K562 (cell line): ENCODE results near the gene CEACAM21. TPM values are rescaled to one million over a fixed set of nuclear protein-coding genes. Genes with fewer than 3 reads are reported as not detected.

ENCODE experiments used
- CEBPG ChIP-seq, 3 experiments: fragments of 200-800 bp in 1 of 3; sonication (Bioruptor generic) in 1 of 3; sonication (generic) in 1 of 3; formaldehyde crosslinking in 1 of 3; IDR thresholded peaks in 2 of 3; conservative IDR thresholded peaks in 1 of 3; 2 replicates each; pipeline versions ENCODE4 v1.6.1 to v1.8.0; 2016 to 2022; ENCODE audit warnings: missing compliant biosample characterization in 2 of 3, missing genetic modification characterization in 2 of 3, mild to moderate bottlenecking in 1 of 3, missing genetic modification reagents in 1 of 3
- CHD7 ChIP-seq: fragments of 200-600 bp; sonication (generic); IDR thresholded peaks from one replicate; pipeline ENCODE4 v1.6.1; 2012; ENCODE audit warnings: mild to moderate bottlenecking, low read depth, low read length, inconsistent platforms
- PCBP2 ChIP-seq: fragments of 200-400 bp; formaldehyde crosslinking; IDR thresholded peaks from 2 replicates; pipeline ENCODE4 v1.6.1; 2018; ENCODE audit warnings: low read length, low read depth, mild to moderate bottlenecking, moderate library complexity; ENCODE audit not compliant: poor library complexity, severe bottlenecking
- ZKSCAN8 ChIP-seq: fragments of 200-800 bp; sonication (Bioruptor generic); IDR thresholded peaks from 2 replicates; pipeline ENCODE4 v1.6.1; 2016; ENCODE audit warnings: missing genetic modification characterization, missing compliant biosample characterization
- polyA plus RNA-seq, 8 experiments: library from polyadenylated mRNA; depleted of rRNA in 4 of 8; stranded (reverse) in 5 of 8; unstranded in 3 of 8; fragments of >200 nt; fragmentation: Nextera tagmentation in 2 of 8; fragmentation: Illumina TruSeq in 1 of 8; extraction: Ambion mirVana in 2 of 8; extraction: Trizol in 1 of 8; gene quantifications; 2 replicates each; pipeline versions ENCODE4 v1.2.1 to v1.2.3, GENCODE V29; 2011 to 2014; ENCODE audit warnings: inconsistent platforms in 1 of 8, missing spikeins in 1 of 8
- total RNA-seq, 7 experiments: library from RNA; depleted of rRNA in 6 of 7; stranded (reverse); fragments of >200 nt in 6 of 7; fragmentation: Illumina TruSeq in 2 of 7; extraction: Trizol in 2 of 7; gene quantifications; 2 replicates each; pipeline versions ENCODE4 v1.2.1 to v1.2.3, GENCODE V29; 2011 to 2021; ENCODE audit warnings: low replicate concordance in 1 of 7

Gene CEACAM21
- total and polyA plus RNA-seq, 9 of the 15 experiments (the other 6 are each of a cell fraction or from before 2014, with no cell fraction given): 0.06 to 0.40 (median 0.18) TPM; not detected in 1

DNA sequence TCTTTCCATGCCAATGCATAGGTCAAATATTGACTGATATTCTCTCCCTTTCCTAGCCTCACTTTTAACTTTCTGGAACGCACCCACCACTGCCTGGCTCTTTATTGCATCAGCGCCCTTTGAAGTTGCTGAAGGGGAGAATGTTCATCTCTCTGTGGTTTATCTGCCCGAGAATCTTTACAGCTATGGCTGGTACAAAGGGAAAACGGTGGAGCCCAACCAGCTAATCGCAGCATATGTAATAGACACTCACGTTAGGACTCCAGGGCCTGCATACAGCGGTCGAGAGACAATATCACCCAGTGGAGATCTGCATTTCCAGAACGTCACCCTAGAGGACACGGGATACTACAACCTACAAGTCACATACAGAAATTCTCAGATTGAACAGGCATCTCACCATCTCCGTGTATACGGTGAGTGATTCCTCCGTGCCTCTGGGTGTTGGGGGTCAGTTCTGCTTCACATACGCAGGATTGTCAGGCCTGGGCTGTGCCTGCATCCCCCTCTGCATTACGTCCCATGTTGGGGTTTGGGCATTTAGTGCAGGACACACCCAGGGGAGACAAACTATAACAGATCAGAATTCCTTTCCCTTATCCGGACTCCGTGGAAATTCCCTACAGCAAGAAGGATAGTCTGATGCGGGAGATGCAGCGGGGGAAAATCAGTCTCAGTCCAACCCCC lies 1.3 kb downstream of the CEACAM21 start (continued):
- TF ChIP-seq CEBPG (CRISPR knock-in tag; IDR thresholded peaks at IDR 0.05) (no peak), CEBPG (tag; conservative IDR thresholded peaks at IDR 0.05 in 1 of 2, IDR thresholded peaks at IDR 0.05 in 1 of 2) (peak; percentile 51 to 62; a peak in 3 of 4 replicates), CHD7 (no peak), PCBP2 (no peak), ZKSCAN8 (CRISPR knock-in tag) (no peak)
